IMR-90 (cell line): ENCODE results near the gene TM4SF5. TPM values are rescaled to one million over a fixed set of nuclear protein-coding genes. Genes with fewer than 3 reads are reported as not detected.

Source experiments
- ATAC-seq: fragments of 200-7000 bp; cut with Tn5 transposase; 2 replicates; pipeline ENCODE4 v1.9.1; 2020; ENCODE audit warnings: low read depth, mild to moderate bottlenecking, moderate library complexity
- BruUV-seq: library from RNA; stranded (reverse); fragments of 400-500 nt; replicated peaks from 2 replicates; lab custom pipeline; 2021; lab: Mats Ljungman, UMichigan
- CTCF ChIA-PET: fragments of 300-600 bp; formaldehyde crosslinking; extraction: SDS; loops from one replicate; lab custom pipeline; 2021; ENCODE audit warnings: antibody characterized with exemption; lab: Yijun Ruan, JAX
- POLR2A ChIA-PET: fragments of 300-600 bp; sonication (Branson Sonifier 250); formaldehyde crosslinking; loops from one replicate; lab custom pipeline; 2022; ENCODE audit warnings: antibody characterized with exemption; ENCODE audit not compliant: unreplicated experiment; lab: Charles Lee
- DNase-seq: peaks from one replicate; pipeline ENCODE4 v3.0.0; 2013
- H2AFZ ChIP-seq: replicated peaks from 2 replicates; pipeline ENCODE3; 2013; ENCODE audit warnings: low read length, mild to moderate bottlenecking; ENCODE audit not compliant: poor library complexity
- H2AK5ac ChIP-seq: 2 replicates; pipeline ENCODE4 v1.6.1; 2013; ENCODE audit warnings: low read depth, low read length, inconsistent platforms
- H2AK9ac ChIP-seq: replicated peaks from 2 replicates; pipeline ENCODE3; 2013; ENCODE audit warnings: mild to moderate bottlenecking, low read depth, low read length, moderate library complexity; ENCODE audit not compliant: poor library complexity
- H2BK120ac ChIP-seq: 2 replicates; pipeline ENCODE4 v1.6.1; 2013; ENCODE audit warnings: low read depth, low read length, inconsistent platforms
- H2BK15ac ChIP-seq: 3 replicates; pipeline ENCODE4 v1.6.1; 2013; ENCODE audit warnings: low read depth, low read length, inconsistent platforms
- H2BK20ac ChIP-seq: 2 replicates; pipeline ENCODE4 v1.6.1; 2013; ENCODE audit warnings: low read depth, mild to moderate bottlenecking, inconsistent platforms, low read length, moderate library complexity
- H2BK5ac ChIP-seq: 2 replicates; pipeline ENCODE4 v1.6.1; 2013; ENCODE audit warnings: mild to moderate bottlenecking, low read depth, low read length, inconsistent platforms; ENCODE audit not compliant: poor library complexity, severe bottlenecking
- H3K14ac ChIP-seq: replicated peaks from 2 replicates; pipeline ENCODE4 v1.6.1; 2013; ENCODE audit warnings: low read depth, low read length, inconsistent platforms
- H3K18ac ChIP-seq: 2 replicates; pipeline ENCODE4 v1.6.1; 2013; ENCODE audit warnings: low read depth, low read length, control low read depth
- H3K23ac ChIP-seq: 2 replicates; pipeline ENCODE4 v1.6.1; 2013; ENCODE audit warnings: low read depth, low read length, inconsistent platforms
- H3K27ac ChIP-seq: 2 replicates; pipeline ENCODE4 v1.5.1; 2013; ENCODE audit warnings: mild to moderate bottlenecking, control low read depth, low read length; ENCODE audit not compliant: insufficient read depth
- H3K27me3 ChIP-seq: 2 replicates; pipeline ENCODE4 v1.6.1; 2013; ENCODE audit warnings: low read length; ENCODE audit not compliant: control insufficient read depth, insufficient read depth
- H3K36me3 ChIP-seq: 2 replicates; pipeline ENCODE4 v1.6.1; 2013; ENCODE audit warnings: low read length, mixed read lengths; ENCODE audit not compliant: control insufficient read depth, insufficient read depth
- H3K4ac ChIP-seq: 2 replicates; pipeline ENCODE4 v1.6.1; 2013; ENCODE audit warnings: low read depth, low read length, inconsistent platforms
- H3K4me1 ChIP-seq: 2 replicates; pipeline ENCODE4 v1.6.1; 2013; ENCODE audit warnings: low read length, mixed read lengths; ENCODE audit not compliant: control insufficient read depth, insufficient read depth
- H3K4me2 ChIP-seq: 2 replicates; pipeline ENCODE4 v1.6.1; 2013; ENCODE audit warnings: low read depth, mild to moderate bottlenecking, control low read depth, low read length, moderate library complexity
- H3K4me3 ChIP-seq: 2 replicates; pipeline ENCODE4 v1.5.1; 2013; ENCODE audit warnings: low read depth, mild to moderate bottlenecking, control low read depth, low read length, moderate library complexity; ENCODE audit not compliant: insufficient read depth
- H3K56ac ChIP-seq: 2 replicates; pipeline ENCODE4 v1.6.1; 2013; ENCODE audit warnings: low read length, inconsistent platforms; ENCODE audit not compliant: insufficient read depth; ENCODE audit errors: extremely low read depth
- H3K79me1 ChIP-seq, 2 experiments: 2 replicates each; pipeline ENCODE4 v1.6.1; 2013; ENCODE audit warnings: low read length in 2 of 2, inconsistent platforms in 1 of 2, low read depth in 1 of 2
- H3K9ac ChIP-seq: 2 replicates; pipeline ENCODE4 v1.6.1; 2013; ENCODE audit warnings: low read depth, low read length, control low read depth
- H3K9me1 ChIP-seq: 2 replicates; pipeline ENCODE4 v1.6.1; 2013; ENCODE audit warnings: low read length, inconsistent platforms; ENCODE audit not compliant: insufficient read depth
- H3K9me3 ChIP-seq: 2 replicates; pipeline ENCODE4 v1.6.1; 2013; ENCODE audit warnings: low read length; ENCODE audit not compliant: control insufficient read depth, insufficient read depth
- H4K20me1 ChIP-seq: 2 replicates; pipeline ENCODE4 v1.6.1; 2013; ENCODE audit warnings: low read length, inconsistent platforms; ENCODE audit not compliant: insufficient read depth
- H4K5ac ChIP-seq: 2 replicates; pipeline ENCODE4 v1.6.1; 2013; ENCODE audit warnings: mild to moderate bottlenecking, low read depth, low read length, control low read depth
- H4K8ac ChIP-seq, 2 experiments: 2 replicates each; pipeline ENCODE4 v1.6.1; 2013; ENCODE audit warnings: low read depth in 2 of 2, low read length in 2 of 2, control low read depth in 1 of 2, inconsistent platforms in 1 of 2
- H4K91ac ChIP-seq: 2 replicates; pipeline ENCODE4 v1.6.1; 2013; ENCODE audit warnings: low read depth, low read length, inconsistent platforms; ENCODE audit not compliant: insufficient read depth
- BHLHE40 ChIP-seq: fragments of 150-350 bp; IDR thresholded peaks from 2 replicates; pipeline ENCODE4 v1.6.1; 2016; ENCODE audit warnings: mild to moderate bottlenecking, low read depth, low read length
- CHD1 ChIP-seq: IDR thresholded peaks from 2 replicates; pipeline ENCODE4 v1.6.1; 2012; ENCODE audit warnings: low read depth, low read length, improper control_type of control experiment
- ELK1 ChIP-seq: fragments of 150-350 bp; IDR thresholded peaks from 2 replicates; pipeline ENCODE4 v1.6.1; 2016; ENCODE audit warnings: low read depth, mild to moderate bottlenecking, low read length, moderate library complexity, borderline replicate concordance
- FOS ChIP-seq: fragments of 150-350 bp; IDR thresholded peaks from 2 replicates; pipeline ENCODE4 v1.6.1; 2016; ENCODE audit warnings: low read depth, low read length
- NFE2L2 ChIP-seq: fragments of 150-350 bp; IDR thresholded peaks from 2 replicates; pipeline ENCODE4 v1.6.1; 2016; ENCODE audit warnings: low read depth, mild to moderate bottlenecking, low read length
- POLR2A ChIP-seq: IDR thresholded peaks from 2 replicates; pipeline ENCODE4 v1.6.1; 2012; ENCODE audit warnings: mild to moderate bottlenecking, low read depth, low read length
- RAD21 ChIP-seq: IDR thresholded peaks from 2 replicates; pipeline ENCODE4 v1.6.1; 2012; ENCODE audit warnings: low read length, improper control_type of control experiment
- USF2 ChIP-seq: fragments of 150-350 bp; IDR thresholded peaks from 2 replicates; pipeline ENCODE4 v1.6.1; 2017; ENCODE audit warnings: mild to moderate bottlenecking, antibody characterized with exemption, low read length, low read depth
- WGBS, 2 experiments: methylation state at CpG; one replicate each; pipeline versions ENCODE4 v1.1.5 to v1.1.7; 2013; ENCODE audit warnings: missing lambda C conversion rate in 2 of 2; ENCODE audit not compliant: insufficient read length in 1 of 2; ENCODE audit errors: extremely low coverage in 2 of 2; 5-methylcytosine and 5-hydroxymethylcytosine counted together
- dilution Hi-C: fragments of 300-500 bp; cut with HindIII; formaldehyde crosslinking; loops from one replicate; pipeline ENCODE4 v1.14.3; 2018; ENCODE audit warnings: low sequenced_read_pairs; ENCODE audit not compliant: unreplicated experiment
- in situ Hi-C: fragments of 300-500 bp; cut with MboI; formaldehyde crosslinking; loops from 3 replicates; pipeline ENCODE4 v1.14.3; 2019; ENCODE audit warnings: low sequenced_read_pairs, inconsistent platforms, mixed read lengths
- intact Hi-C: fragments of 100-400 bp; cut with micrococcal nuclease; formaldehyde crosslinking; loops from 2 replicates; pipeline ENCODE4 v1.10.0; 2022
- polyA plus RNA-seq, 3 experiments: library from polyadenylated mRNA; depleted of rRNA; stranded (reverse); fragments of >200 nt; gene quantifications; 2 replicates each; pipeline ENCODE4 v1.2.3, GENCODE V29; 2012; ENCODE audit warnings: low replicate concordance in 1 of 3
- total RNA-seq: library from RNA; depleted of rRNA; stranded (reverse); fragments of >200 nt; gene quantifications from 2 replicates; pipeline ENCODE4 v1.2.3, GENCODE V29; 2012
- TF ChIP-seq, protein P1 (sequence below): conservative IDR thresholded peaks from 2 replicates; pipeline ENCODE4 v1.5.1; 2012; ENCODE audit warnings: mild to moderate bottlenecking, low read depth, low read length, improper control_type of control experiment

Gene TM4SF5
- total and polyA plus RNA-seq, 2 of the 4 experiments (the other 2 are of a cell fraction), result not detected

- Histone ChIP-seq H2BK20ac (no peak overlapping the region), H4K5ac (no peak overlapping the region), H3K4me2 (peak overlapping the region; percentile 70; the same call in 1 of the 2 replicates), H3K4me1 (peaks cover 6% of the 10 kb centered on the region; the same call in 1 of the 2 replicates), H3K36me3 (no peaks in the 10 kb centered on the region), H3K27ac (no peak overlapping the region), H3K23ac (peak overlapping the region; percentile 35; the same call in 1 of the 2 replicates), H4K20me1 (no peaks in the 10 kb centered on the region), H2AK9ac (no peak overlapping the region), H3K79me1 (no peaks in the 10 kb centered on the region), H3K4me3 (peak overlapping the region; percentile 90; the same call in 1 of the 2 replicates), H4K91ac (no peak overlapping the region), H3K18ac (no peak overlapping the region), H4K8ac (no peak overlapping the region), H2AFZ (peak overlapping the region; percentile 93), H2BK15ac (no peak overlapping the region), H3K9ac (no peak overlapping the region), H3K27me3 (peaks cover 49% of the 10 kb centered on the region), H3K14ac (no peak overlapping the region), H2AK5ac (no peak overlapping the region), H3K9me3 (no peaks in the 10 kb centered on the region), H3K4ac (no peak overlapping the region), H3K9me1 (no peaks in the 10 kb centered on the region), H2BK5ac (no peak overlapping the region), H3K56ac (no peak overlapping the region), H2BK120ac (no peak overlapping the region)
- no peak for ATAC-seq
- no TSS peak for BruUV-seq
- no peak for DNase-seq
- ChIA-PET POLR2A (no interaction called here), CTCF (no interaction called here)
- TF ChIP-seq RAD21 (no peak), FOS (no peak), CHD1 (no peak), USF2 (no peak), ELK1 (no peak), NFE2L2 (no peak), BHLHE40 (no peak), POLR2A (no peak)
- TF ChIP-seq, protein P1, sequence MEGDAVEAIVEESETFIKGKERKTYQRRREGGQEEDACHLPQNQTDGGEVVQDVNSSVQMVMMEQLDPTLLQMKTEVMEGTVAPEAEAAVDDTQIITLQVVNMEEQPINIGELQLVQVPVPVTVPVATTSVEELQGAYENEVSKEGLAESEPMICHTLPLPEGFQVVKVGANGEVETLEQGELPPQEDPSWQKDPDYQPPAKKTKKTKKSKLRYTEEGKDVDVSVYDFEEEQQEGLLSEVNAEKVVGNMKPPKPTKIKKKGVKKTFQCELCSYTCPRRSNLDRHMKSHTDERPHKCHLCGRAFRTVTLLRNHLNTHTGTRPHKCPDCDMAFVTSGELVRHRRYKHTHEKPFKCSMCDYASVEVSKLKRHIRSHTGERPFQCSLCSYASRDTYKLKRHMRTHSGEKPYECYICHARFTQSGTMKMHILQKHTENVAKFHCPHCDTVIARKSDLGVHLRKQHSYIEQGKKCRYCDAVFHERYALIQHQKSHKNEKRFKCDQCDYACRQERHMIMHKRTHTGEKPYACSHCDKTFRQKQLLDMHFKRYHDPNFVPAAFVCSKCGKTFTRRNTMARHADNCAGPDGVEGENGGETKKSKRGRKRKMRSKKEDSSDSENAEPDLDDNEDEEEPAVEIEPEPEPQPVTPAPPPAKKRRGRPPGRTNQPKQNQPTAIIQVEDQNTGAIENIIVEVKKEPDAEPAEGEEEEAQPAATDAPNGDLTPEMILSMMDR, result no peak
- dilution Hi-C loops, result no loop called here
- in situ Hi-C loops, result no loop called here
- intact Hi-C loops, result no loop called here
- 11% methylated on average over 27 of the region's 41 CpGs; no CpG with 5 or more reads in 1 of the 2 experiments for WGBS, 2 experiments
Observed at GRCh38 chr17:4738136-4739121, 33.3 kb upstream of the TM4SF5 start.
